MV-4-11 (cell line): ENCODE measurements around the gene ZNF256.

ENCODE experiments used
- DNase-seq: peaks from one replicate; lab custom pipeline; 2025; lab: John Stamatoyannopoulos, UW

The ZNF256 gene

DNA sequence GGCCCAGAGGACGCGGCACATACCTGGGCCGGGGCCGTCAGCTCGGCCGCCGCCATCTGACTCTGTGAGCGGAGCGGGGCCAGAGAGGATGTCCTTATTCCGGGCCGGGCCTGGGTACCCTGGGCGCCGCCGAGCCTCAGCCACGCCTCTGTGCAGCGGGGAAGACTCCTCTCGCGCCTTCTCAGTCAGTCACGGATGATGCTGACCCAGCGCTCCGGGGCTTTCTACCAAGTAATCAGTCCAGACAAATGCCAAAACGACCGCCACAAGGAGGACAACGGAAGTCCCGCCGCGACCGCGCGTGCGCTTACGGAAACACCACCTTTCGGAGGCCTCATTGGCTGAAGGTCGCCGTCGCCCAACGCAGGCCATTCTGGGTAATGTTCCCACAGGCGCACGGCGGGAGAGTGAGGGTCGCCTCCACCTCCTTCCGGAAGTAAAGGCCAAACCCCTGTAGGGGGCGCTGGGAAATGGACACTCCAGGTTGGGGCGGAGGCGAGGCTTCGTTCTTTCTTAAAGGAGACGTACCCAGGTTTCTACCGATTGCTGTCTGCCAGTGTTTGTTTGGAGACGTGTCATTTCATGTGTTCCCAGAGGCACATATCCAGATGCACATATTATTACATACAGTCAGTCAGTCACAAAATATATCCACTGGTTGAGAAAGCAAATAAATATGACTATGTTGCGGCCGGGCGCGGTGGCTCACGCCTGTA lies at the start of gene ZNF256:
ZNF256 (minus strand) TSS at position 288 of the 716 bp plus-strand sequence; CDS start at position 56, 232 bp downstream.
- peak; percentile 95 for DNase-seq

DNA sequence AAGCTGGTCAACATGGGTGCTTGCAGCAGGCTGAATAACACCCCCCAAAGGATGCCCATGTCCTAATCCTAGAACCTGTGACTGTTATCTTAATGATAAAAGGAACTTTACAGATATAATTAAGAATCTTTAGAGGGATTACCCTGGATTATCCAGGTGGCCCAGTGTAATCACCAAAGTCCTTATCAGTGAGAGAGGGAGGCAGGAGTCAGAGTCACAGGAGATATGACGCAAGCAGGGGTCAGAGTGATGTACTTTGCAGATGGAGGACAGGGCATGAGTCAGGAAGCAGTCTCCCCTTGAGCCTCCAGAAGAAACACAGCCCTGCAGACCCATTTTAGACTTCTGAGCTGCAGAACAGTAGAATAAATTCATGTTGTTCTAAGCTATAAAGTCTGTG lies 45.3 kb upstream of the ZNF256 start:
- DNase-seq: no peak

DNA sequence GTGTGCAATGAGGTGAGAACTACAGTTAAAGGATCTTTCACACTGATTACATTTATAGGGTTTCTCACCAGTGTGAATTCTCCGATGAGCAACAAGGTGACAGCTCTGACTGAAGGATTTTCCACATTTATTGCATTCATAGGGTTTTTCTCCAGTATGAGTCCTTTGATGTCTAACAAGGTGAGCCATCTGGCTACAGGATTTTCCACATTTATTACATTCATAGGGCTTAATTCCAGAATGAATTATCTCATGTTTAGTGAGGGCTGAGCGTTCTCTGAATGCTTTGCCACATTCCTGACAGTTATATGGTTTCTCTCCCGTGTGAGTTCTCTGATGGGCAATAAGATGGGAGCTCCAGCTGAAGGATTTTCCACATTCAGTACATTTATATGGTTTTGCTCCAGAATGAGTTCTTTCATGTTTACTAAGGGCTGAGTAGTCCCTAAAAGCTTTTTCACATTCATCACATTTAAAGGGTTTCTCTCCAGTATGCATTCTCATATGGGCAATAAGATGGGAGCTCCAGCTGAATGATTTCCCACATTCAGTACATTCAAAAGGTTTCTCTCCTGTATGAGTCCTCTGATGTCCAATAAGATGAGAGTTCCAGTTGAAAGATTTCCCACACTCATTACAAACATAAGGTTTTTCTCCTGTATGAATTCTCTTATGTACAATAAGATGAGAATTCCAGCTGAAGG lies 31.2 kb upstream of the ZNF256 start:
- DNase-seq: no peak

DNA sequence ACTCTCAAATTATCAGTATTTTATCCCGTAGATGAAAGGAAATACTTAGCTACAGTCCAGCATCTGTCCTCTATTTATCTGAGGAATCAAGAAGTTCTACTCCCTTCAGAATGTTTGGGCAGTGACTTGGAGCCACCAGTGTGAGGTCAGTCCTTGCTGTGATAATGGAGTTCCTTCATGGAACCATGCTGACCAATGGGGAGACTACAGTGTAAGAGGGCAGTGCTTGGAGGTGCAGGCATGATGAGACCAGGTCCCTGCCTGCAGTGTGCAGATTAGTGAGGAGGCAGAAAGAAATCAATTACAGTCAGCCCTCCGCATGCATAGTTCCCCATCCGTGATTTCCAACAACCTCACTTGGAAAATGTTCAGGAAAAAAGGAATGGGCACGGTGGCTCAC lies 26.9 kb upstream of the ZNF256 start, which contains the start of gene C19orf18:
C19orf18 (minus strand) TSS at position 101 of the 400 bp plus-strand sequence. CDS start 102 bp downstream, outside the sequence.
- no peak for DNase-seq

GRCh38 chr19:57964761-57965160 lies 17.3 kb upstream of the ZNF256 start:
- no peak for DNase-seq

DNA sequence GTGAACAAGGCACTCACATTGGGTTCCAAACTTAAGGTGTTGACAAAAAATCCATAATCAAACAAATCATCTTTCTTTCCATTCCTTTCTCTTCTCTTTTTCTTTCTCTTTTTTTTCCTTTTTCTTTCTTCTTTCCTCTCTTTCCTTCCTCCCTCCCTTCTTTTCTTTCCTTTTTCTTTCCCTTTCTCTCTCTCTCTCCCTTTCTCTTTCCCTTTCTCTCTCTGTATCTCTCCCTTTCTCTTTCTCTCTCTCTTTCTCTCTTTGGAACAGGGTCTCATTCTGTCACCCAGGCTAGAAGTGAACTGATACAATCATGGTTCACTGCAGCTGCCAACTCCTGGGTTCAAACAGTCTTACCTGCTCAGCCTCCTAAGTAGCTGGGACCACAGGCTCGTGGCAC lies 14.3 kb upstream of the ZNF256 start:
- no peak for DNase-seq

GRCh38 chr19:57954996-57955395 lies 7.5 kb upstream of the ZNF256 start:
- DNase-seq: no peak

DNA sequence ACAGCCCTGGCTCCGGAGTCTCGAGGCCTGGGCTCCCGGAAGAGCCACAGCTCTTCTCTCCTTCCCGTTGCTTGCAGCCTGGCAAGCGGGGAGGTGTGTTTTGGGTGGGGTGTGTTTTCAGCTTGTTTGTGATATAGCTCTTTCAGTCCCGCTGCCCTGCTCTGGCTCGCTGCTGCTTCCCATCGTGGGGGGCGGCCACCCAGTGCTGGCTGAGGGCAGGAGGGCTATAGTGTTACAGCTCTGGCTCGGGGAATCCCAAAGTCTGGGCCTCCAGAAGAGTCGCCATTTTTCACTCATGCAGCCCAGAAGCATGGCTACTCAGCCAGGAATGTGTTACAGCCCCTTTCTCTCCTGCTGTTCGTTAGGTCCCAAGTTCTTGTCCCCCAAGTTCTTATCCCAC lies 2.2 kb upstream of the ZNF256 start:
- DNase-seq: no peak

DNA sequence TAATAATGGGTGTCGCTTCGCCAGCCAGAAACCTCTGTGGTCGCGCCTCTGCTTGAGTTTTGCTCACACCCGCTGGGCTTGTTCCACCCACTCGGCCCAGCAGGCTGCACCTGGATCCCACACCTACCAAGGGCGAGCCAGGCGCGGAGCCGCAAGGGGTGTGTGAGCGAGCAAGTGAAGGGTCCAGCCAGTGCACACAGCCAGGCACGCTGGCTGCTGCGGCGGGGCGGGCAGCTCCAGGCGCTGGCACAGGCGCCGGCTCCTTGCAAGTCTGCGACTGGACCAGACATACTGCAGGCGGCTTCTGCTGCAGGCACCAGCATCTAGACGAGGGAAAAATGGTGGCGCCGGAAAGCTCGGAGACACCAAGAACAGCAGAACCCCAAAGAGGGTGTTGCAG lies 1.8 kb upstream of the ZNF256 start:
- DNase-seq: no peak

DNA sequence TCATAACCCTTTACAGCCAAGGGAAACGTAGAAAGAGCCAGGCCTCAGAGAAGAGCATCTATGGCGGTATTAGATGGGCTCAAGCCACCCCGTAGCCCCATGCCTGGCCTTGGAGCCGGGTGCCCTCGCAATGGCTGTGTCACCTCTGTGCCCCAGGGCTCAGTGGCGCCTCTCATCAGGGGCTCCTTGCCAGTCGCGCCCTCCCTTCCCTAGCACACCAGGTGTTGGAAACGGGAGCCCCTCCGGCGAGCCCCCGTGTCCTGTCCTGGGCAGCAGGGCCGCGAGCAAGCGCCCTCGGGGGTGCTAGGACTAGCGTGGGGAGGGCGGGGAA lies 453 bp downstream of the ZNF256 start:
- DNase-seq: no peak

GRCh38 chr19:57946316-57946715 lies 1.2 kb downstream of the ZNF256 start:
- DNase-seq: peak; percentile 26

DNA sequence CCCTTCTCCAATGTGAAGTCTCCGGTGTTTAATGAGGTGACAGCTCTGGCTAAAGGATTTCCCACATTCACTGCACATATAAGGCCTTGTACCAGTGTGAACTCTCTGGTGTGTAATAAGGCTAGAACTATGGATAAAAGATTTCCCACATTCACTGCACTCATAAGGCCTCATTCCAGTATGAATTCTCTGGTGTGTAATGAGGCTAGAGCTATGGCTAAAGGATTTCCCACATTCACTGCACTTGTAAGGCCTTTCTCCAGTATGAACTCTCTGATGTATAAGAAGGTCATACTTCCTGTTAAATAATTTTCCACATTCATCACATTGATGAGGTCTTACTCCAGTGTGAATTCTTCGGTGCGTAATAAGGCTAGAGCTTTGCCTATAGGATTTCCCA lies 5.9 kb downstream of the ZNF256 start:
- DNase-seq: no peak

DNA sequence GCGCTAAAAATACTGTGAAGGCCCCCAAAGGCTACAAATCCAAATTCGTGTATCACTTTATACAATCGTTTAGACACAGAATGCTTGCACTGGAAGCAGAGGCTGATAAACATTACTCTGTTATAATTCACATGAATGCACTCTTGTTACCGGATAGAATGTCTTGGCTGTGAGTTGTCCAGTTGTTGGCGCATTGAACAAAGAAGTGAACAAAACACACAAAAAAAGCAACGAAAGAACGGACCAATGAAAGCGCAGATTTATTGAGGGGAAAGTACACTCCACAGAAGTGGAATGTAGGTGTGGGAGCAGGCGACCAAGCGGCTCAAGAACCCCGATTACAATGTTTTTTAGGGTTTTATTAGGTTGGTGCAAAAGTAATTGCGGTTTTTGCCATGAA lies 11.8 kb downstream of the ZNF256 start:
- no peak for DNase-seq

GRCh38 chr19:57934820-57935665 lies 12.5 kb downstream of the ZNF256 start, which contains the start of gene ZNF418:
TSS of gene ZNF418 (minus strand) at chr19:57935402. CDS start at chr19:57933822, 1,580 bp downstream.
- no peak for DNase-seq

GRCh38 chr19:57927587-57927986 lies 19.9 kb downstream of the ZNF256 start:
- no peak for DNase-seq

DNA sequence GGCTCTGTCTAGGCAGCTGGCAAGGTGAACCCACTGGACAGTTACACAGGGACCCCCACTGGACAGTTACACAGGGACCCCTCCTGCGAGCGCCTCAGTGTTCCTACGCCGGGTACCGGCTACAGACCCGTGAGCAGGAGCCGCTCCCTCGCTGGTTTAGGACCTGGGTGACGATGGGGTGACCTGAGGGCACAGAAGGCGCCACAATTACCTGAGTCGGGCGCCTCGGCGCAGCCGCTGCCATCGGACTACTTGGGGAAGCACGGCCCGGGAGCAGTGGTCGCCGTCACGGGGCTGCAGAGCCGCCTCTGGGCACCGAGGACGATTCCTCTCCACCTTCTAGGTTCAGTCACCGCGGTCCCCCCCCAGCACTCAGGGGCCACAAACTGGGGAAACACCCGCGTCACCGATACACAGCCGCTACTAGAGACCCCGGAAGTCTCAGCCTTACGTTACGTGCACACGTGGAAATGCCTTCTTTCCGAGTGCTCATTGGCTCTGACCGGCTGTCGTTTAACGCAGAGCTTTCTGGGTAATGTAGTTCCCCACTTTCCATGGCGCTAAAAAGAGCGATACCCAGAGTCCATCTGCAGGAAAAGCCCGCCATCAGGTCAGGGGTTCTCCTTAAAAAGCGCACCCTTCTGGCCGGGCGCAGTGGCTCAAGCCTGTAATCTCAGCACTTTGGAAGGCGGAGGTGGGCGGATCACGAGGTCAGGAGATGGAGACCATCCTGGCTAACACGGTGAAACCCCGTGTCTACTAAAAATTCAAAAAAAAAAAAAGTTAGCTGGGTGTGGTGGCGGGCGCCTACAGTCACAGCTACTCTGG lies 31.1 kb downstream of the ZNF256 start, which contains the start of gene ZNF417:
ZNF417 (minus strand) TSS at position 425 of the 828 bp plus-strand sequence; CDS start at position 244, 181 bp downstream.
- DNase-seq: peak; percentile 99

GRCh38 chr19:57914531-57914930 lies 33.0 kb downstream of the ZNF256 start:
- DNase-seq: no peak

- DNase-seq: no peak
Observed at GRCh38 chr19:57907394-57907793, 40.1 kb downstream of the ZNF256 start.

DNA sequence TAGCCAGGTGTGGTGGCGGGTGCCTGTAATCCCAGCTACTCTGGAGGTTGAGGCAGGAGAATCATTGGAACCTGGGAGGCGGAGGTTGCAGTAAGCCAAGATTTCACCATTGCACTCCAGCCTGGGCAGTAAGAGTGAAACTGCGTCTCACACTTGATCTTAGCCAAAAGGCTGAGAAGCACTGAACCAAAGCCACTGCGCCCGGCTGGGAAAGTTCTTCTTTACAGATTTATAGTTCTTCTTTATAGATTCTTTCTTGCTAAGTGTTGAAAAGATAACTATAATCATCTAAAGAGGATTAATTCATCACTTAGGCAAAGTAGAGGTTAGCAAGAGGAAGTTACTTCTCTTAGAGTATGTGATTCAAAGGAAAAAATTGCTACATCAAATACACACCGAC lies 42.2 kb downstream of the ZNF256 start:
- no peak for DNase-seq

GRCh38 chr19:57903618-57904184 lies 43.8 kb downstream of the ZNF256 start:
- DNase-seq: no peak

GRCh38 chr19:57900311-57900710 lies 47.2 kb downstream of the ZNF256 start:
- DNase-seq: no peak
